WTC11 (cell line): ENCODE measurements around the gene ZNF423. TPM values are rescaled to one million over a fixed set of nuclear protein-coding genes. Genes with fewer than 3 reads are reported as not detected.

Source experiments
- ATAC-seq: fragments of 200-7000 bp; cut with Tn5 transposase; 2 replicates; pipeline ENCODE4 v1.10.0; 2021; ENCODE audit warnings: mild to moderate bottlenecking, moderate library complexity
- CTCF ChIA-PET: fragments of 300-600 bp; sonication (Branson Sonifier 250); formaldehyde crosslinking; loops from one replicate; lab custom pipeline; 2021; ENCODE audit warnings: antibody characterized with exemption; lab: Charles Lee
- POLR2A ChIA-PET: fragments of 350-600 bp; sonication (Branson Sonifier 250); formaldehyde crosslinking; loops from one replicate; lab custom pipeline; 2021; ENCODE audit warnings: antibody characterized with exemption; lab: Charles Lee
- DNase-seq: peaks from one replicate; pipeline ENCODE4 v3.0.0; 2021; ENCODE audit warnings: low spot score
- H3K27ac Mint-ChIP-seq: 2 replicates; pipeline ENCODE4 v1.8.0; 2021; ENCODE audit warnings: mixed read lengths
- H3K27me3 Mint-ChIP-seq: 2 replicates; pipeline ENCODE4 v1.8.0; 2021; ENCODE audit warnings: low read depth, mild to moderate bottlenecking, moderate library complexity, mixed read lengths
- H3K36me3 Mint-ChIP-seq: 2 replicates; pipeline ENCODE4 v1.8.0; 2021; ENCODE audit warnings: mixed read lengths
- H3K4me1 Mint-ChIP-seq: 2 replicates; pipeline ENCODE4 v1.8.0; 2022; ENCODE audit warnings: mixed read lengths
- H3K4me3 Mint-ChIP-seq: 2 replicates; pipeline ENCODE4 v1.8.0; 2021; ENCODE audit warnings: mild to moderate bottlenecking, moderate library complexity, mixed read lengths
- H3K9me3 Mint-ChIP-seq: 2 replicates; pipeline ENCODE4 v1.8.0; 2021; ENCODE audit warnings: mixed read lengths
- CTCF ChIP-seq: fragments of 200-600 bp; IDR thresholded peaks from 2 replicates; pipeline ENCODE4 v1.8.0; 2022; ENCODE audit warnings: antibody characterized with exemption
- E2F5 ChIP-seq: sonication (generic); formaldehyde crosslinking; IDR thresholded peaks from 2 replicates; pipeline ENCODE4 v1.8.1; 2022; ENCODE audit warnings: mild to moderate bottlenecking, moderate library complexity, missing genetic modification reagents
- ELF4 ChIP-seq: sonication (generic); formaldehyde crosslinking; IDR thresholded peaks from 2 replicates; pipeline ENCODE4 v1.8.1; 2022; ENCODE audit warnings: low read depth, mild to moderate bottlenecking, moderate library complexity, missing genetic modification reagents
- ESRRA ChIP-seq: sonication (generic); formaldehyde crosslinking; IDR thresholded peaks from 2 replicates; pipeline ENCODE4 v1.8.1; 2022; ENCODE audit warnings: mild to moderate bottlenecking, missing genetic modification reagents, borderline replicate concordance
- ETV6 ChIP-seq: sonication (generic); formaldehyde crosslinking; IDR thresholded peaks from 2 replicates; pipeline ENCODE4 v1.8.1; 2022; ENCODE audit warnings: mild to moderate bottlenecking, missing genetic modification reagents
- GABPB1 ChIP-seq: sonication (generic); formaldehyde crosslinking; IDR thresholded peaks from 2 replicates; pipeline ENCODE4 v1.8.1; 2023; ENCODE audit warnings: mild to moderate bottlenecking, missing genetic modification reagents
- IRF2 ChIP-seq: sonication (generic); formaldehyde crosslinking; IDR thresholded peaks from 2 replicates; pipeline ENCODE4 v1.8.0; 2022; ENCODE audit warnings: low read depth, missing genetic modification reagents, borderline replicate concordance
- JAZF1 ChIP-seq: fragments of 250-450 bp; sonication (Bioruptor Pico); IDR thresholded peaks from 2 replicates; pipeline ENCODE4 v1.9.0; 2021; ENCODE audit warnings: moderate library complexity, mild to moderate bottlenecking, inconsistent platforms
- MLX ChIP-seq: sonication (generic); formaldehyde crosslinking; IDR thresholded peaks from 2 replicates; pipeline ENCODE4 v1.8.1; 2023; ENCODE audit warnings: mild to moderate bottlenecking, missing genetic modification reagents, moderate library complexity
- NR3C1 ChIP-seq: sonication (generic); formaldehyde crosslinking; conservative IDR thresholded peaks from 2 replicates; pipeline ENCODE4 v1.8.1; 2023; ENCODE audit warnings: low read depth, mild to moderate bottlenecking, missing genetic modification reagents
- RORB ChIP-seq: fragments of 250-450 bp; sonication (Bioruptor Pico); IDR thresholded peaks from 2 replicates; pipeline ENCODE4 v1.9.0; 2021; ENCODE audit warnings: mild to moderate bottlenecking
- STAT6 ChIP-seq: sonication (generic); formaldehyde crosslinking; conservative IDR thresholded peaks from 2 replicates; pipeline ENCODE4 v1.8.1; 2023; ENCODE audit warnings: mild to moderate bottlenecking, low read depth, missing genetic modification reagents, moderate library complexity
- USF2 ChIP-seq: sonication (generic); formaldehyde crosslinking; IDR thresholded peaks from 2 replicates; pipeline ENCODE4 v1.8.1; 2023; ENCODE audit warnings: mild to moderate bottlenecking, missing genetic modification reagents, moderate library complexity
- ZMAT4 ChIP-seq: fragments of 250-450 bp; sonication (Bioruptor Pico); IDR thresholded peaks from 2 replicates; pipeline ENCODE4 v1.9.0; 2021; ENCODE audit warnings: mild to moderate bottlenecking
- ZNF232 ChIP-seq: sonication (generic); formaldehyde crosslinking; IDR thresholded peaks from 2 replicates; pipeline ENCODE4 v1.8.0; 2022; ENCODE audit warnings: mild to moderate bottlenecking, missing genetic modification reagents
- ZNF396 ChIP-seq: fragments of 250-450 bp; sonication (Bioruptor Pico); IDR thresholded peaks from 2 replicates; pipeline ENCODE4 v1.8.0; 2021; ENCODE audit warnings: mild to moderate bottlenecking, moderate library complexity, borderline replicate concordance
- ZNF416 ChIP-seq: fragments of 250-450 bp; sonication (Bioruptor Pico); IDR thresholded peaks from 2 replicates; pipeline ENCODE4 v1.9.0; 2021; ENCODE audit warnings: mild to moderate bottlenecking, inconsistent platforms
- ZNF423 ChIP-seq: fragments of 250-450 bp; sonication (Bioruptor Pico); IDR thresholded peaks from 2 replicates; pipeline ENCODE4 v2.1.2; 2022; ENCODE audit warnings: mild to moderate bottlenecking, moderate library complexity
- ZNF425 ChIP-seq: fragments of 250-450 bp; sonication (Bioruptor Pico); conservative IDR thresholded peaks from 2 replicates; pipeline ENCODE4 v1.9.0; 2021; ENCODE audit warnings: mild to moderate bottlenecking
- ZNF512 ChIP-seq: sonication (generic); formaldehyde crosslinking; IDR thresholded peaks from 2 replicates; pipeline ENCODE4 v1.8.1; 2022; ENCODE audit warnings: missing genetic modification reagents, borderline replicate concordance
- total RNA-seq: library from RNA; stranded (reverse); gene quantifications from 3 replicates; pipeline ENCODE4 v1.2.3, GENCODE V29; 2021

The ZNF423 gene
- total RNA-seq, 1 experiment from 2014 or later = 38.8 TPM

GRCh38 chr16:49826515-49826914, 29.4 kb downstream of the ZNF423 start:
- POLR2A ChIA-PET = no interaction called here
- DNase-seq = no peak
- peaks cover 72% of the 10 kb centered on the region for H3K4me1 Mint-ChIP-seq
- H3K9me3 Mint-ChIP-seq = no peaks in the 10 kb centered on the region
- CTCF ChIA-PET = interaction anchor here (1.5 kb wide), 1 partner anchor 30 kb away, joined by 6 read pairs; no protein-coding TSS in a partner anchor
- no peak overlapping the region for H3K4me3 Mint-ChIP-seq
- TF ChIP-seq CTCF = no peak
- no peak for TF ChIP-seq STAT6 (CRISPR knock-in tag)
- no peak for TF ChIP-seq GABPB1 (CRISPR knock-in tag)
- TF ChIP-seq MLX (CRISPR knock-in tag) = no peak
- no peak for TF ChIP-seq JAZF1 (CRISPR knock-in tag)
- no peak for TF ChIP-seq ZNF232 (CRISPR knock-in tag)
- TF ChIP-seq ZNF425 (CRISPR knock-in tag) = no peak
- no peak for TF ChIP-seq ELF4 (CRISPR knock-in tag)
- no peak for TF ChIP-seq E2F5 (CRISPR knock-in tag)
- TF ChIP-seq ZMAT4 (CRISPR knock-in tag) = no peak
- TF ChIP-seq ZNF416 (CRISPR knock-in tag) = no peak
- TF ChIP-seq IRF2 (CRISPR knock-in tag) = no peak
- no peak for TF ChIP-seq ESRRA
- TF ChIP-seq ETV6 (CRISPR knock-in tag) = no peak
- no peak for TF ChIP-seq ZNF423
- TF ChIP-seq, all 79 proteins: peak for 0
- no peak for ATAC-seq
- no peak overlapping the region for H3K27ac Mint-ChIP-seq
- 0 out of 2 replicates have a peak, but pooled peaks cover 8% of the 10 kb centered on the region for H3K36me3 Mint-ChIP-seq
- no peaks in the 10 kb centered on the region; the same call in 1 of the 2 replicates for H3K27me3 Mint-ChIP-seq

- ATAC-seq (no peak), DNase-seq (no peak)
- POLR2A ChIA-PET = interaction anchor here (1.3 kb wide), 1 partner anchor 14 kb away, joined by 3 read pairs; no protein-coding TSS in a partner anchor
- H3K27me3 Mint-ChIP-seq = no peaks in the 10 kb centered on the region; the same call in 1 of the 2 replicates
- H3K4me3 Mint-ChIP-seq = no peak overlapping the region
- H3K27ac Mint-ChIP-seq = no peak overlapping the region
- no peaks in the 10 kb centered on the region for H3K9me3 Mint-ChIP-seq
- peaks cover 76% of the 10 kb centered on the region for H3K4me1 Mint-ChIP-seq
- TF ChIP-seq JAZF1 (CRISPR knock-in tag) (no peak), RORB (no peak), NR3C1 (CRISPR knock-in tag) (no peak), ZNF512 (no peak), STAT6 (CRISPR knock-in tag) (no peak), ESRRA (no peak), USF2 (CRISPR knock-in tag) (no peak), ZNF396 (CRISPR knock-in tag) (no peak)
- H3K36me3 Mint-ChIP-seq = no peaks in the 10 kb centered on the region
- CTCF ChIA-PET = interaction anchor here (0.7 to 1.8 kb wide), 5 partner anchors 9 to 51 kb away, joined by 3 to 10 read pairs (median 5); no protein-coding TSS in a partner anchor
Observed at GRCh38 chr16:49825041-49825440, 30.9 kb downstream of the ZNF423 start.
